ENCODE results near the gene SPATA22.
"Not testable (repeated sequence)": the region's sequence is repeated elsewhere in the genome, so short reads cannot be mapped to it uniquely, and the experiment has no call there.

Gene SPATA22, protein sequence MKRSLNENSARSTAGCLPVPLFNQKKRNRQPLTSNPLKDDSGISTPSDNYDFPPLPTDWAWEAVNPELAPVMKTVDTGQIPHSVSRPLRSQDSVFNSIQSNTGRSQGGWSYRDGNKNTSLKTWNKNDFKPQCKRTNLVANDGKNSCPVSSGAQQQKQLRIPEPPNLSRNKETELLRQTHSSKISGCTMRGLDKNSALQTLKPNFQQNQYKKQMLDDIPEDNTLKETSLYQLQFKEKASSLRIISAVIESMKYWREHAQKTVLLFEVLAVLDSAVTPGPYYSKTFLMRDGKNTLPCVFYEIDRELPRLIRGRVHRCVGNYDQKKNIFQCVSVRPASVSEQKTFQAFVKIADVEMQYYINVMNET

DNA sequence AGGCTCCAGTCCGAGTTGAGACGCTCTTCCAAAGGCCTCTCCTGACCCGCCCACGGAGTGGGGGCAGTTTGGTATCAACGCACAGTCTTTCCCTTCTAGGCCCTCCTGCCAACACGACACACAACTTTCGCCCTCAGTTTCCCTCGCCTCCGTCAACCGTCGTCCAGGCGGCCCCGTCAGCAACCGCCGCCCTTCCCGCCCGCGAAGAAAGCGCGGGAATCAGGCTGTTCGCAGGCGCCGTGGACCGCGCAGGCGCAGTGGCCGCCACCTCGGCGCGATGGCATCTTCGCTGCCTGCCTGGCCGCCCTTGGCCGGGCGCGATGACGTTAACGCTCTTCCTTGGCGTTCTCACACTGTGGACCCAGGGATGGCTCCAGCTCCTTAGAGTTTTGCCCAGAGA lies at the start of gene SPATA22:
SPATA22 (minus strand) TSS at position 221 of the 400 bp plus-strand sequence. CDS start 2,494 bp downstream, outside the sequence.
- no peak for DNase-seq

DNA sequence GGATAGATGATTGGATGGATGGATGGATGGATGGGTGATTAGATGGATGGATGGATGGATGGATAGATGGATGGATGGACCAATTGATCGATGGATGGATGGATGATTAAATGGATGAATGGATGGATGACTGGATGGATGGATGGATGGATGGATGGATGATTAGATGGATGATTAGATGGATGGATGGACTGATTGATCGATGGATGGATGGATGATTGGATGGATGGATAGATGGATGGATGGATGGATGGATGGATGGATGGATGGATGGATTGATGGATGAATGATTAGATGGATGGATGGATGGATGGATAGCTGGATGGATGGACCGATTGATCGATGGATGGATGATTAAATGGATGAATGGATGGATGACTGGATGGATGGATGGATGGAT lies 47.9 kb upstream of the SPATA22 start:
- DNase-seq: not testable (repeated sequence)

DNA sequence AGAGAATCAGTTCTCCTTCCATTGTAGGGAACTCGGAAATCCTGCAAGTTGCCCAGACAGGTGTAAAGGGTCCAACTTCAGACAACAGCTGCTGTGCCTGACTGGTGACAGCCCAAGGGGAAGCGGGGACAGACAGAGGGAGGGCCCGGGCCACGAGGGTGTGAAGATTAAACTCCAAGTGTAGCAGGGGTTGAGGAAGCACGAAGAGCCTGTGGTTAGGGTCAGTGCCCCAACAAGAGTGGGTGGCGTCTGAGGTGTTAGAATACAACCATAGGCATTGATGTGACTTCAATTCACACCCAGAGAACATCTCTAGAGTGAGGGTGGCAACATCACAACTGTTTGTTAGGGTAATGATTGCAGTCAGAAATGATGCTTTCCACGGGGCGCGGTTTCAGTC lies 43.3 kb upstream of the SPATA22 start:
- DNase-seq: no peak

DNA sequence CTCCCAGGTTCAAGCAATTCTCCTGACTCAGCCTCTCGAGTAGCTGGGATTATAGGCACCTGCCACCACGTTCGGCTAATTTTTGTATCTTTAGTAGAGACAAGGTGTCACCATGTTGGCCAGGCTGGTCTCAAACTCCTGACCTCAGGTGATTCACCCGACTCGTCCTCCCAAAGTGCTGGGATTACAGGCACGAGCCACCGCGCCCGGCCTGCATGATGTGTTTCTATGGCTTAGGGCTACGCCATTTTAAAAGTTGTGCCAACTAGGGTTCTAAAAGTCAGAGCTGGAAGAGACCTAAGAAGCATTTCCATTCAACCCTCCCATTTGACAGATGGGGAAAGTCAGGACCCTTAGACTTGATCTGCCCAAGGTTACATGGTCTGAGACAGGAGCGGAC lies 42.5 kb upstream of the SPATA22 start:
- DNase-seq: not testable (repeated sequence)

DNA sequence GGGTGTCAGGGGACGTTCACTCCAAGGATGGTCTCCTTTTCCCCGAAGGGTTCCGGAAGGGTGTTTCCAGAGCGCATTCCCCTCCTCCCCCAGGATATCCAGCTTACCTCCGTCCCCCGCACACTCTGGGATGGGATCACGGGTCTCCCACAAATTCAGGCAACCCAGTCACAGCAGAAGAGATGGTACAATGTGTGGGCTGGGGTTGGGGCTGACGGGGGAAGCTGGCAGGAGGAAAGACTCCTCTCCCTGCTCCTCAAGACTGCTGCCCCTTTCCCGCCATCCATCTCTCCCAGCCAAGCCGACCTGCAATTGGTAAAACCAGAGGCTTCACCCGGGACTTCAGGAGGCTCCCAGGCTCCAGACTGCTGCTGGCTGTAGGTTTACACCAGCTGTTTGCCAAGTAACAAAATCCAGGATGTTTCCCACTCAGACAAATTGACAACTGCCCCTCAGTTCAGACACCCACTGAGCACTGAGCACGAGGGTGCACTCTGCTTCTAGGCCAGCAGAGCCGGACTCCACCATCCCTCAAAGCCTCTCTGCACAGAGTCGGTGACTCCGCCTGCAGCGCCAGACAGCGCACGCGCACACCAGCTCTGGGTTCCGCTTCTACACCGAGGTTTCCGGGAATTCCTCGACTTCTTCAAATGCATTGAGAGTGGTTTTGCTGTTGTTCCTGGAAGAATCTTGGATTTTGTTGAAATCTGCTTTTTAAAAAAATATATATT lies 41.9 kb upstream of the SPATA22 start:
- no peak for DNase-seq

DNA sequence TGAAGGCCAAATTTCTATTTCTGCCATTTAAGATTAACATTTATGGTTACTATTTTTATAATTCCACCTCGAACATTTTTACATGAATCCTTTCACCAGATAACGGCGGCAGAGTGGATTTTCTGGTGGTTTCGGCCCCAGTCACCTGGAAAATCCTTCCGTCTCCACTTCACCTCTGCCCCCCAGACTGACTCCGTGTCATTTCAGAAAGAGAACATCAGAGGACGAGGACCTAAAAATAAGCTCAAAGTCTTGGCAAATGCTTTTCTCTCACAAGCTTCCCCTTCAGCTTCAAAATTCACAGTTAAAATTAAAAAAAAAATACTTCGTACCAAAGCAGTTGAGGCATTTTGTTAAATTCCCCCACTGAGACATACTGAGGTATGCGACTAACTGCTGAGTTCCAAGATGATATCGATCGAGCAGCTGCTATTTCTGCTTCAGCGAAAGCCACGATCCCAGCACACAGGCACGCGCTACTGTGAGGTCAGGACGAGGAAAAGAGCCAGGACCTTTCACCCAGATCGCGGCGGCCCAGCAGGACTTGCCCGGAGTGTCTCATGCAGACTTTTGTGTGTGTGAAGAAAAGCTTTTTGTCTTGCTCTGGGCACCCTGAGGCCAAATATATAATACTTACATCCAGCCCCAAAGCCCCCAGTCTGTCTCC lies 41.0 kb upstream of the SPATA22 start:
- DNase-seq: no peak

DNA sequence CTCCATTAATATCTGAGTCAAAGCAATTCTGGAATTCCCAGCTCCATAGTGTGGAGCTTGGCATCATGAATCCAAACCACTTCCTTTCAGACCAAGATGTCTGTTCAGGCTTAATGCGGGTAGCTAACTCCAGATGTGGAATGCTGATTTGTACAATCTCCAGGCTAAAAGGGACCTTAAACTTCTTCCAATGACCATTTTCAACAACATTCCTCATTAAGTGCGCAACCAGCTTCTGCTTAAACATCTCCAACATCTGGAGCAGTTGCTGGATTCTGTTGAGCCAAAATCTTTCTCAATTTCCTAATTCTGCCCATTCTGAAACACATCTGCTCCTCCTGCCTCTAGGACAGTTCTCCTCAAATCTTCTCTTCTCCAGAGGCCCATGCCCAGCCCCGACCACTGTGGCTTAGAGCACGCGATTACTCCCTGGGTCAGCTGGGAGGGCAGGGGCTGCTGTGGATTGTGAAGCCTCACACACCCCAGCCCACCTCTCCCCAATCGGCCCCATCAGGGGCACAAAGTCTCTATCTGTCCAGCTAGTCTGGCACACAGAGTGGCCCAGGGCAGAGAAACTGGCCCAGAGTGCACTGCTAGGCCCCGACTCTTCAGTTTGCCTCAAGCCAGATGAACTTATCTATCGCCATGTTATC lies 40.4 kb upstream of the SPATA22 start:
- no peak for DNase-seq

DNA sequence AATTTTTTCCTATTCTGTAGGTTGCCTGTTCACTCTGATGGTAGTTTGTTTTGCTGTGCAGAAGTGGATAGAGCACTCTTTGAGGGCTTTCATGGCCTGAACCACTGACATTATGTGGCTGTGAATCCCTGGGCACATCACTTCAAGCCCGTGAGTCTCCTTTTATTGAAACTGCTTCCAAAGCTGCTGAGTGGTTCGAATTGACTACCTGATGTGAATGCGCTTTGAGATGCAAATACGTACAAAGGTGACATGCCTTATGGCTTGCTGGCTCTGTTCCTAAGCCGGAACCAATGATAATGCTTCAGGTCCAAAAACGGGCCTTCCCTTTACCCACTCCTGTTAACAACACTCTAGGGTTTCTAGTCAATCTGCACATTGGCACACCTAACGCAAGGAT lies 38.5 kb upstream of the SPATA22 start:
- no peak for DNase-seq

DNA sequence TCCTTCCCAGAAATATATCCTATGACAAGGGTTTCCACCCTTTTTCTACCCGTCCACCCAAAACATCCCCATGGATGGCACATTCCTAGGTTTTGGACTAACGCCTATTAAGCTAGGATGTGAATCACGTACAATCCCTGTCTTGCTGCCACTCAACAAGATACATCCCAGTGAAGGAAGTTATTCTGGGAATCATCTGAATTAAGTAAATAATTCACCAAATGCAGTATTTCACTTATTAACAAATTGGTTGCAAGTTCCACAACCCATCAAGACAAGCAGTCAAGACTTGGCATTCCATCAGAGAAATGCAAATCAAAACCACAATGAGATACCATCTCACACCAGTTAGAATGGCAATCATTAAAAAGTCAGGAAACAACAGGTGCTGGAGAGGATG lies 36.2 kb upstream of the SPATA22 start:
- DNase-seq: no peak

DNA sequence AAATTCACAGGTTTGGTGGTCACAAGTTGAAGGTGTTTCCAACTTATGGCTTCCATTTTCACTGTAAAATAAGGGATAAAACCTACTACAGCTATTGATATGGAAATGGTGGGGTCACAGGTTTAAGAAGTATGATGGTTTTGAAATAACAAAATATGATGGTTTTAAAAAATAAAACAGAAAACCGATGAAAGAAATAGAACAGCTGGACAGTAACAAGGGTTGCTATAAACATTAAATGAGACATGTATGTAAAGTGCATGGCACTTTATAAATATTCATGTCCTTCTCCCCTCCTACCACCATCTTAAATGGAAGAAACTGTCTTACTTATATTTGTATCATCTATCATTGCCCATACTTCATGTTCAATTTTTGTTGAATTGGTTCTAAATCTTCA lies 35.5 kb upstream of the SPATA22 start:
- no peak for DNase-seq

DNA sequence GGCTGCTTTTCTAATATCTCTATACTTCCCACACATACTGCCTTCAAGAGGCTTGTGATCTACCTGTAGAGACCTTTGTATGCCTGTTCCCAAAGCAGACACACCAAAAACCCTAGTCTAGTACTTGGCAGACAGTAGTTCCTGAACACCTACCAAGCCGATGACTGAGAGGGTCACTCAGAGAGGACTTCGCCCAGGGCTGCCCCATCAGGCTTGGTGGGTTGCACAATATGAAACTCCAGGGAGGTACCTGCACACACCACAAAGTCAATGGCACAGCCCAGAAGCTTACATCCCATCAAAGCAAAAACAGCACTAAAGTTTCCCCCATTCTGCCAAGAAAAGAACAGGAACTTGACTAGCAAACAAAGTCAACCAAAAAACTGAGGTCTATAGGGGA lies 34.4 kb upstream of the SPATA22 start:
- no peak for DNase-seq

DNA sequence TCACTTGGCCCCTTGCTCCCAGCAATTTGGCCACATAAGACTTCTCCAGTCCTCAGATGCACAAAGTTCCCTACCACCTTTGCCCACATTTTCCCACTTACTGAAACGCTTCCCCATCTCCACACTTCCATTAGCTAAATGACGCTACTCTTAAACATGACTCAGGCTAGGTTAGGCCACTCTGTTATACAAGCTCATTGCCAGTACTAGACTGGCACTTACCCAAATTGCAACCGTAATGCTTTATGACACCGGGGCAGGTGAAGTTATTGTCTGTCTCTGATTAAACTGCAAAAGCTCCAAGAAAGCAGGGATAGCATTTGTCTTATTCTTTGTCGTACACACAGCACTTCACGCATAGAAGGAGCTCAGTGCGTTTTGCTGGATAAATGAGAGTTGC lies 33.4 kb upstream of the SPATA22 start:
- no peak for DNase-seq

DNA sequence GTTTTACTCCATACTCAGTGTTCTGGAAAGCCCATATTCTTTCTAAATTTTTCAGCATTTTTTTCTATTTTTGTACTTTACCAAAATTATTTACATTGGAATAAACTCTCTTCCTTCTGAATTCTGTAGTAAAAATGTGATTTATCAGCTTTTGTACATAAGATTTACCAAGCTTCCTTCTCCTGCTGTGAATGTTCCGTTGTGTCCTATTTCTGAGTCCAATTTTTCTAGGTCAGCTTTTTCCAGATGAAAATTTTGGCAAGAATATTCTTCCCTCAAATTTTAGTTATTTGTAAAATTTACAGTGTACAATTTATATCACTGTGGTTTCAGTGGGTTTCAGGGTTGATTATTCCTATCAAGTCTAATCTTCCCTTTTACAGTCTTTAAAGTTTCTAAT lies 31.7 kb upstream of the SPATA22 start:
- no peak for DNase-seq

DNA sequence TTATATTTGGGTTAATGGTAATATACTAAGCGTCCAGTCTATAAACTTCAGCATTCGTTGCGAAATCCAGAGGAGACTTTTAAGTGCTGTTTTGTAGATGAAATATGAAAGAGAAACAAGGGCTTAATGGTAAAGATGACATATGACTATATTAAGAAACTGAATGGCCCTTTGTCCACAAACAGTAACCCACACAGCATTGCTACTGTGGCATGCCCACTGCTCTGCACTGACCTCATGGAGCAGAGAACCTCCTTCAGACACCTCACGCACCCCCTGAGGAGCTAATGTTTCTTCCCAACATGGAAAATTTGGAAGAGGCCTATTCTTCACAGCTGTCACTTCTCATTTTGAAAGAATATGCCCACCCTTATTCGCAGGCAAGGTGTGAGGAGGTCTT lies 30.8 kb upstream of the SPATA22 start:
- no peak for DNase-seq

DNA sequence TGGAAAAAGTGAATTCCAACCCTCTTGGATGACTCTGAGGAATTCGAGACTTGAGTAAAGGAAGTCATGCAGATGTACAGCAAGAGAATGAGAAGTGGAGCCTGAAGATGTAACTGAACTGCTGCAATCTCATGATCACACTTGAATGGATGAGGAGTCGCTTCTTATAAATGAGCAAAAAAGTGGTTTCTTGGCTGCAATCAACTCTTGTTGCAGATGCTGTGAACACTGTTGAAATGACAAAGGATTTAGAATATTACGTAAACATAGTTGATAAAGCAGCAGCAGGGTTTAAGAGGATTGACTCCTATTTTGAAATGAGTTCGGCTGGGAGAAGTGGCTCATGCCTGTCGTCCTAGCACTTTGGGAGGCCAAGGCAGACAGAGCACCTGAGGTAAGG lies 29.7 kb upstream of the SPATA22 start:
- DNase-seq: no peak

DNA sequence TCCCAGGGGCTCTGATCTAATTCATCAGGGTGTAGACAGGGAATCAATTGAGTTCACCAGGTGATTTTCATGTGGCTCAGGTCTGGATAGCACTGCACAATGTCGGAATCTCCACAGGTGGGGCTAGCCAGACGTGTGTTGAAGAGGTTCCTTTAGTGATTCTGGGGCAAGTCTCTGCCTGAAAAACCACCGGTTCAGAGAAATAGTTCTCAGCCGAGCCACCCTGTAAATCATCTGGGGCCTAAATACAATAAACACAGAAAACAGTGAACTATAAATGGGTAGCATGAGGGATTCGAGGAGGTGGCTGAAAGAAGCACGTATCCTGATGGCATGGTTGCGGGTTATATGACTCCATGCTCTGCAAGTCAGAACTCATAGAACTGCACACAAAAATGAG lies 25.5 kb upstream of the SPATA22 start:
- no peak for DNase-seq

DNA sequence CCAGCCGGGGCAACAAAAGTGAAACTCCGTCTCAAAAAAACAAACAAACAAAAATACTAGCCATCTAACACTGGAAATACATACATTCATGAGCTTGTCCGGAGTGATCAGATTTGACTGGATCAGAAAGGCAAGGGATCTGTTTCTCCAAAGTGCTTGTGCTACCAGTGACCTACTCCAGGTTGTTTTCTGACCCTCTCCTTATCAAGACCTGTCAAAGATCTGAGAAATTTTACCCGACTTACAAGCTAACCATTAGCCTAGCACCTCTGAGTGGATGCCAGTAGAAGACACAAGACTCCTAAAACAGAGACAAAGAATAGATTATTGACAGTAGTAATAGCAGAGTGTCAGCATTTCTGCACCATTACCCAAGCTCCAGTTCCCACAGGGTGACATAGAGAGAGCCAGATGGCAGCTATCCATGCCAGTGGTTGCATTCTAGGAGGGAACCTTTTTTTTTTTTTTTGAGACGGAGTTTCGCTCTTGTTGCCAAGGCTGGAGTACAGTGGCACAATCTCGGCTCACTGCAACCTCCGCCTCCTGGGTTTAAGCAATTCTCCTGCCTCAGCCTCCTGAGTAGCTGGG lies 14.0 kb upstream of the SPATA22 start:
- no peak for DNase-seq

DNA sequence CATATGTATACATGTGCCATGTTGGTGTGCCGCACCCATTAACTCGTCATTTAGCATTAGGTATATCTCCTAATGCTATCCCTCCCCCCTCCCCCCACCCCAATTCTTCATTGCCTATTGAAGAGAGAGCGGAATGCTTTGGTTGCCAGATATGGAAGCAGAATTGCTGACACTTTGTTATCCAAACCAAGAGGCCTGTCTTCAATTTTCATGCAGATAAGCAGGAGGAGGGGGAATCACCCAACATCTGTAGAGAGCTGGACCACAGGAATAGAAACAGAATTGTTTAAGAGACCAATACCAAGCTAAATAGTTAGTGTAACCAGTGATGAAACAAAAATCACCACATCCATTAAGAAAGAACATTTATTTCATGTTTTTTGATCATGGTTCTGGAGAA lies 11.2 kb upstream of the SPATA22 start:
- no peak for DNase-seq

DNA sequence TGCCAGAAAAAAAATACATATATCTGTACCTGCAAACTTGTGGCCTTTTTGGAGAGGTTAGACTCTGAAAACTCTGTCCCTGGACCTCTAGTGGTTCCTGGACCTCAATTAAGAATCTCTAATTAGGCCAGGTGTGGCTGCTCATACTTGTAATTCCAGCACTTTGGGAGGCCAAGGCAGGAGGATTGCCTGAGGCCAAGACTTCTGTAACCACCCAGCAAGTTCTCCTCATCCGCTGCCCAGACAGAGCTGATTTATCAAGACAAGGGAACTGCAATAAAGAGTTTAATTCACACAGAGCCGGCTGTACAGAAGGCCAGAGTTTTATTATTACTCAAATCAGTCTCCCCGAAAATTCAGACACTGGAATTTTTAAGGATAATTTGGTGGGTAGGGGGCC lies 8.4 kb upstream of the SPATA22 start:
- no peak for DNase-seq

DNA sequence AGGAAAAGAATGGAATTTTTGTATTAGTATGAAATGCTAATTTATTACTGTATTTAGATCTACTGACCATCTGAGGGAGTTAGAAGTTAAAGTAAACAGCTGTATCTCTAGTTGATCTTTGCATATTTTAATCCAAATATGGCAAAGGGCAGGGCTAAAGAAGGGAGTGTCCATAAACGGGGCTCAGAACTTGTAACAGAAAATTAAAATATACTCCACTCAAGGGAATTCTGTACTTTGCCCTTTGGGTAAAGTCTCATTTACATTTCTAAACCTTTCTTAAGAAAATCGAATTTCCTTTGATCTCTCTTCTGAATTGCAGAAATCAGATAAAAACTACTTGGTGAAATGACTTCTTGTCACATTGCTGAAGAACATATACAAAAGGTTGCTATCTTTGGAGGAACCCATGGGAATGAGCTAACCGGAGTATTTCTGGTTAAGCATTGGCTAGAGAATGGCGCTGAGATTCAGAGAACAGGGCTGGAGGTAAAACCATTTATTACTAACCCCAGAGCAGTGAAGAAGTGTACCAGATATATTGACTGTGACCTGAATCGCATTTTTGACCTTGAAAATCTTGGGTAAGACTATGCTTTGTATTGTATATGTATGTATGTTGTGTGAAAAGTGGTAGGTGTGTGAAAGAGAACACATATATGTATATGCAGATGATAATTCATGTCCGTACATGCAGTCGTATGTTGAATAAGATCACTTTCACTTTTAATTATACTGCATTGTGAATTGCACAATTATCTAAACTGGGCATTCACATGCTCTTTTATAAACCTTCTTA lies 4.4 kb upstream of the SPATA22 start, which contains the start of gene ASPA:
ASPA (plus strand) TSS at position 186 of the 799 bp plus-strand sequence; CDS start at position 349, 163 bp downstream.
- no peak for DNase-seq

DNA sequence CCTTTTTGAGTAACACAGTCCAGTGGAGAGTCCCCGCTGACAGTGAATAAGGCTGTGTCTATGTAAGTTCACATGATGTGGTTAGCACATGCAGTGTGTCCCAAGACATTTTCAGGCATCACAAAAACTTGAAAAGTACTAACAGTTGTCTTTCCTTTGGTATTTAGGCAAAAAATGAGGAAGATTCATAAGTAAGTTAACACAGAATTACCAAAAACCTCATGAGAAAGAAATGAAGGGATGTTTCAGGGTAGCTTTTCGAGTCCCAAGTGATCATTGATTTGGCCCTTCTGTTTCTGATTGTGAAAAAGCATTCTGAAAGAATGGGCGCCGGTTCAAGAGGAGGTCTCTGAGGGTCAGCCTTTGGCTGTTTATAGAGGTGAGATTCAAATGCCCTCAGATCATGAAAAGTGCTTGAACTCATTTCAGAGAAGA lies 3.6 kb upstream of the SPATA22 start:
- DNase-seq: no peak

DNA sequence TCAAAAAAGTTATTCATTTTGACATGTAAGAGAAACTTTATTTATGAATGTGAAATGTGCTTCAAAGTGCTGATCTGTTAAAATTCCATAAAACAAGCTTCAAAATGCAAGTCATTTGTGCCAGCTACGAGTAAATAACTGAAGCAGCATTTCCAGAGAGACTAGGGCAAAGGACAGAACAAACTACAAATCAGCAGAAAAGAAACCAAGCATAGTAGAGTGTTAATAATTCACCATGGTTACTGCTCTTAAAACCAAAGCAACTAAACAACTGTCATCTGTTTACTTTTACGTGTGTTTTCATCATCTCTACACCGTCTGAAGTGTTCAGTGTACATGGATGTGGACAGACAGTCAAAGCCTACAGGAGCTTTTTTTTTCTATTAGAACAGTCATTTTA lies 2.6 kb upstream of the SPATA22 start:
- DNase-seq: no peak
